Activated CD4-positive, alpha-beta T cell treated with anti-CD3 and anti-CD28 coated beads for 24 hours (primary cell): ENCODE results near the gene USP53.
"Not testable (repeated sequence)": the region's sequence is repeated elsewhere in the genome, so short reads cannot be mapped to it uniquely, and the experiment has no call there.

Source experiments
- DNase-seq, 2 donors: peaks; one replicate each; pipeline ENCODE4 v3.0.0-alpha.2; 2020; ENCODE audit warnings: low read depth in 2 of 2

USP53 gene

GRCh38 chr4:119271361-119272085 is 59.0 kb downstream of the USP53 start:
- no peak for DNase-seq

- DNase-seq, result not testable (repeated sequence)
Measured at GRCh38 chr4:119279541-119279940, 67.0 kb downstream of the USP53 start.

GRCh38 chr4:119279945-119280344 is 67.4 kb downstream of the USP53 start:
- DNase-seq, result not testable (repeated sequence)

- no peak for DNase-seq
Measured at GRCh38 chr4:119281393-119281792, 68.9 kb downstream of the USP53 start.

GRCh38 chr4:119284876-119285780 is 72.6 kb downstream of the USP53 start:
- DNase-seq, result no peak

- no peak for DNase-seq
Measured at GRCh38 chr4:119286377-119287002, 74.0 kb downstream of the USP53 start.

GRCh38 chr4:119289313-119289712 is 76.8 kb downstream of the USP53 start:
- DNase-seq, result no peak

GRCh38 chr4:119290598-119290997 is 78.1 kb downstream of the USP53 start:
- no peak for DNase-seq

- DNase-seq, result no peak
Measured at GRCh38 chr4:119296356-119296755, 83.8 kb downstream of the USP53 start.

GRCh38 chr4:119297795-119298194 is 85.3 kb downstream of the USP53 start:
- no peak for DNase-seq

GRCh38 chr4:119299260-119299671 is 86.8 kb downstream of the USP53 start:
- DNase-seq, result no peak

GRCh38 chr4:119299741-119300100 is 87.2 kb downstream of the USP53 start:
- no peak for DNase-seq

GRCh38 chr4:119300101-119300978 is 87.8 kb downstream of the USP53 start:
- peak; percentile 82 to 88 for DNase-seq

GRCh38 chr4:119302073-119302832 is 89.7 kb downstream of the USP53 start:
- DNase-seq, result no peak

GRCh38 chr4:119303587-119304305 is 91.2 kb downstream of the USP53 start:
- no peak for DNase-seq

- no peak for DNase-seq
Measured at GRCh38 chr4:119304431-119304830, 91.9 kb downstream of the USP53 start.

GRCh38 chr4:119307606-119308005 is 95.1 kb downstream of the USP53 start:
- DNase-seq, result no peak

GRCh38 chr4:119310826-119311225 is 98.3 kb downstream of the USP53 start:
- DNase-seq, result no peak

GRCh38 chr4:119313237-119313636 is 100.7 kb downstream of the USP53 start:
- no peak for DNase-seq

- peak in 1 of 2 donors; percentile 12 for DNase-seq
Measured at GRCh38 chr4:119314356-119314755, 101.8 kb downstream of the USP53 start.
